Lung (tissue), 12 donors: ENCODE data around the gene BMP2K. TPM values are rescaled to one million over a fixed set of nuclear protein-coding genes. Genes with fewer than 3 reads are reported as not detected.

ENCODE experiments used
- ATAC-seq: fragments of 200-7000 bp; cut with Tn5 transposase; one replicate; pipeline ENCODE4 v1.9.1; 2020; ENCODE audit warnings: moderate number of reproducible peaks; ENCODE audit not compliant: insufficient read depth, low FRiP score
- DNase-seq, 3 donors: peaks; one replicate each; pipeline ENCODE4 v3.0.0-alpha.2; 2013 to 2017
- H3K27ac ChIP-seq, 2 donors: one replicate each; pipeline ENCODE4 v1.5.1; 2013; ENCODE audit warnings: mild to moderate bottlenecking in 2 of 2, moderate library complexity in 2 of 2, control low read depth in 1 of 2, inconsistent platforms in 1 of 2, low read depth in 1 of 2, low read length in 1 of 2
- H3K27me3 ChIP-seq, 3 donors: one replicate each; pipeline ENCODE4 v1.5.1; 2013; ENCODE audit warnings: low read length in 2 of 3; ENCODE audit not compliant: control insufficient read depth in 3 of 3, insufficient read depth in 3 of 3
- H3K36me3 ChIP-seq, 4 donors: one replicate each; pipeline ENCODE4 v1.5.1; 2013; ENCODE audit warnings: low read length in 4 of 4, mild to moderate bottlenecking in 1 of 4, moderate library complexity in 1 of 4; ENCODE audit not compliant: control insufficient read depth in 4 of 4, insufficient read depth in 4 of 4
- H3K4me1 ChIP-seq, 5 donors: one replicate each; pipeline ENCODE4 v1.5.1; 2013; ENCODE audit warnings: low read length in 5 of 5, mild to moderate bottlenecking in 2 of 5, moderate library complexity in 1 of 5; ENCODE audit not compliant: control insufficient read depth in 5 of 5, insufficient read depth in 5 of 5
- H3K4me3 ChIP-seq: one replicate; pipeline ENCODE4 v1.5.1; 2013; ENCODE audit warnings: mild to moderate bottlenecking, control low read depth, moderate library complexity
- H3K9ac ChIP-seq, 2 donors: one replicate each; pipeline ENCODE4 v1.5.1; 2013; ENCODE audit warnings: low read length in 2 of 2, control low read depth in 1 of 2; ENCODE audit not compliant: insufficient read depth in 1 of 2
- H3K9me3 ChIP-seq, 4 donors: one replicate each; pipeline ENCODE4 v1.5.1; 2013; ENCODE audit warnings: low read length in 3 of 4, mild to moderate bottlenecking in 1 of 4, moderate library complexity in 1 of 4; ENCODE audit not compliant: control insufficient read depth in 4 of 4, insufficient read depth in 3 of 4
- CTCF ChIP-seq: IDR thresholded peaks from 2 replicates; pipeline ENCODE4 v1.5.1; 2012; ENCODE audit warnings: mild to moderate bottlenecking; ENCODE audit errors: control extremely low read depth, extremely low read depth
- WGBS, 2 donors: extraction: QIAGEN DNeasy Blood & Tissue Kit; methylation state at CpG; one replicate each; pipeline ENCODE4 v1.1.7; 2013; 5-methylcytosine and 5-hydroxymethylcytosine counted together
- polyA plus RNA-seq, 2 donors: library from polyadenylated mRNA; stranded (reverse); fragments of 200-250 nt; gene quantifications; one replicate each; pipeline ENCODE4 v1.2.1, GENCODE V29; 2013
- total RNA-seq, 2 donors: library from RNA; depleted of rRNA in 1 of 2; stranded (reverse); fragments of >200 nt in 1 of 2; gene quantifications; one replicate each; pipeline ENCODE4 v1.2.1, GENCODE V29; 2014 to 2021
- donor health status: control.
- donor health status: control.
- donor health status: Bipolar disorder and iron deficiency.
- donor health status: healthy.
- donor health status: DM: yes; HTN: yes; CAD: no.

BMP2K gene
- total and polyA plus RNA-seq, 4 donors, result 10.0 to 89.7 (median 26.0) TPM

- no peaks in the 10 kb centered on the region for H3K9me3 ChIP-seq
- H3K27ac ChIP-seq, result no peak overlapping the region
- no peak for TF ChIP-seq CTCF
- H3K27me3 ChIP-seq, result no peaks in the 10 kb centered on the region
- no peak for DNase-seq
- H3K36me3 ChIP-seq, result no peaks in the 10 kb centered on the region
- no peak for ATAC-seq
- H3K4me3 ChIP-seq, result no peak overlapping the region
- H3K9ac ChIP-seq, result no peak overlapping the region
- 79 to 87% methylated on average over 5 of the region's 5 CpGs for WGBS, 2 donors
- peaks cover 0 to 10% (median 0%) of the 10 kb centered on the region in 5 donors for H3K4me1 ChIP-seq
Observed at GRCh38 chr4:78766650-78767049, 9.5 kb upstream of the BMP2K start.

- no peak overlapping the region for H3K9ac ChIP-seq
- no peaks in the 10 kb centered on the region for H3K9me3 ChIP-seq
- H3K4me1 ChIP-seq, result peaks cover 0 to 10% (median 0%) of the 10 kb centered on the region in 5 donors
- no peak for ATAC-seq
- H3K27ac ChIP-seq, result no peak overlapping the region
- no peak overlapping the region for H3K4me3 ChIP-seq
- no peaks in the 10 kb centered on the region for H3K27me3 ChIP-seq
- no peak for TF ChIP-seq CTCF
- no peak for DNase-seq
- no peaks in the 10 kb centered on the region for H3K36me3 ChIP-seq
Observed at GRCh38 chr4:78767350-78767749, 8.8 kb upstream of the BMP2K start.

- H3K9me3 ChIP-seq, result no peaks in the 10 kb centered on the region
- ATAC-seq, result no peak
- H3K4me3 ChIP-seq, result no peak overlapping the region
- no peak for TF ChIP-seq CTCF
- no peak for DNase-seq
- no peak overlapping the region for H3K9ac ChIP-seq
- H3K4me1 ChIP-seq, result peaks cover 0 to 10% (median 0%) of the 10 kb centered on the region in 5 donors
- H3K27ac ChIP-seq, result no peak overlapping the region
- no peaks in the 10 kb centered on the region for H3K36me3 ChIP-seq
- WGBS, 2 donors, result 82 to 90% methylated on average over 12 of the region's 12 CpGs
- H3K27me3 ChIP-seq, result no peaks in the 10 kb centered on the region
Observed at GRCh38 chr4:78768452-78769180, 7.5 kb upstream of the BMP2K start.
